GM23338 (cell line): Measurements from ENCODE around the gene MOK.

ENCODE experiments used
- CTCF ChIP-seq, 2 experiments: fragments of 200-600 bp in 1 of 2; sonication (generic) in 1 of 2; conservative IDR thresholded peaks; 2 replicates each; pipeline versions ENCODE4 v1.5.1 to v1.6.1; 2016 to 2017; ENCODE audit warnings: antibody characterized with exemption in 2 of 2, low read depth in 2 of 2, mild to moderate bottlenecking in 2 of 2, moderate library complexity in 1 of 2
- EZH2 ChIP-seq: fragments of 200-600 bp; sonication (generic); IDR thresholded peaks from one replicate; pipeline ENCODE4 v1.8.0; 2017; ENCODE audit warnings: antibody characterized with exemption, mild to moderate bottlenecking, low read depth; ENCODE audit not compliant: unreplicated experiment
- EZH2phosphoT487 ChIP-seq: fragments of 200-600 bp; sonication (generic); IDR thresholded peaks from one replicate; pipeline ENCODE4 v1.8.1; 2018; ENCODE audit warnings: antibody characterized with exemption; ENCODE audit not compliant: unreplicated experiment
- POLR2AphosphoS5 ChIP-seq: IDR thresholded peaks from 2 replicates; pipeline ENCODE4 v1.6.1; 2016; ENCODE audit warnings: antibody characterized with exemption, low read depth
- ZNF114 ChIP-seq: fragments of 250-450 bp; sonication (Bioruptor Pico); IDR thresholded peaks from 2 replicates; pipeline ENCODE4 v1.5.0; 2020; ENCODE audit warnings: mild to moderate bottlenecking, moderate library complexity
- TF ChIP-seq, protein P1 (sequence below): IDR thresholded peaks from one replicate; pipeline ENCODE4 v1.6.1; 2018; ENCODE audit warnings: antibody characterized with exemption; ENCODE audit not compliant: unreplicated experiment
- TF ChIP-seq, protein P2 (sequence below): IDR thresholded peaks from 2 replicates; pipeline ENCODE4 v1.6.1; 2016; ENCODE audit warnings: antibody characterized with exemption

- no peak for TF ChIP-seq EZH2
- no peak for TF ChIP-seq CTCF (conservative IDR thresholded peaks at IDR 0.05; ENCODE audit: low read depth in 2 of 2)
- TF ChIP-seq, protein P1, sequence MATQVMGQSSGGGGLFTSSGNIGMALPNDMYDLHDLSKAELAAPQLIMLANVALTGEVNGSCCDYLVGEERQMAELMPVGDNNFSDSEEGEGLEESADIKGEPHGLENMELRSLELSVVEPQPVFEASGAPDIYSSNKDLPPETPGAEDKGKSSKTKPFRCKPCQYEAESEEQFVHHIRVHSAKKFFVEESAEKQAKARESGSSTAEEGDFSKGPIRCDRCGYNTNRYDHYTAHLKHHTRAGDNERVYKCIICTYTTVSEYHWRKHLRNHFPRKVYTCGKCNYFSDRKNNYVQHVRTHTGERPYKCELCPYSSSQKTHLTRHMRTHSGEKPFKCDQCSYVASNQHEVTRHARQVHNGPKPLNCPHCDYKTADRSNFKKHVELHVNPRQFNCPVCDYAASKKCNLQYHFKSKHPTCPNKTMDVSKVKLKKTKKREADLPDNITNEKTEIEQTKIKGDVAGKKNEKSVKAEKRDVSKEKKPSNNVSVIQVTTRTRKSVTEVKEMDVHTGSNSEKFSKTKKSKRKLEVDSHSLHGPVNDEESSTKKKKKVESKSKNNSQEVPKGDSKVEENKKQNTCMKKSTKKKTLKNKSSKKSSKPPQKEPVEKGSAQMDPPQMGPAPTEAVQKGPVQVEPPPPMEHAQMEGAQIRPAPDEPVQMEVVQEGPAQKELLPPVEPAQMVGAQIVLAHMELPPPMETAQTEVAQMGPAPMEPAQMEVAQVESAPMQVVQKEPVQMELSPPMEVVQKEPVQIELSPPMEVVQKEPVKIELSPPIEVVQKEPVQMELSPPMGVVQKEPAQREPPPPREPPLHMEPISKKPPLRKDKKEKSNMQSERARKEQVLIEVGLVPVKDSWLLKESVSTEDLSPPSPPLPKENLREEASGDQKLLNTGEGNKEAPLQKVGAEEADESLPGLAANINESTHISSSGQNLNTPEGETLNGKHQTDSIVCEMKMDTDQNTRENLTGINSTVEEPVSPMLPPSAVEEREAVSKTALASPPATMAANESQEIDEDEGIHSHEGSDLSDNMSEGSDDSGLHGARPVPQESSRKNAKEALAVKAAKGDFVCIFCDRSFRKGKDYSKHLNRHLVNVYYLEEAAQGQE = no peak
- TF ChIP-seq EZH2phosphoT487 = no peak
- no peak for TF ChIP-seq POLR2AphosphoS5
- no peak for TF ChIP-seq ZNF114 (CRISPR knock-in tag)
- TF ChIP-seq, protein P2, sequence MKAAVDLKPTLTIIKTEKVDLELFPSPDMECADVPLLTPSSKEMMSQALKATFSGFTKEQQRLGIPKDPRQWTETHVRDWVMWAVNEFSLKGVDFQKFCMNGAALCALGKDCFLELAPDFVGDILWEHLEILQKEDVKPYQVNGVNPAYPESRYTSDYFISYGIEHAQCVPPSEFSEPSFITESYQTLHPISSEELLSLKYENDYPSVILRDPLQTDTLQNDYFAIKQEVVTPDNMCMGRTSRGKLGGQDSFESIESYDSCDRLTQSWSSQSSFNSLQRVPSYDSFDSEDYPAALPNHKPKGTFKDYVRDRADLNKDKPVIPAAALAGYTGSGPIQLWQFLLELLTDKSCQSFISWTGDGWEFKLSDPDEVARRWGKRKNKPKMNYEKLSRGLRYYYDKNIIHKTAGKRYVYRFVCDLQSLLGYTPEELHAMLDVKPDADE = no peak
Measured at GRCh38 chr14:102251161-102251560, 53.8 kb downstream of the MOK start.
